HG02588 (cell line): ENCODE data around the gene ATP13A2.

Experiments
- ATAC-seq: cut with Tn5 transposase; IDR thresholded peaks from one replicate; pipeline ENCODE4 v1.9.1; 2021; ENCODE audit warnings: mild to moderate bottlenecking, moderate library complexity; ENCODE audit not compliant: unreplicated experiment

Gene ATP13A2

DNA sequence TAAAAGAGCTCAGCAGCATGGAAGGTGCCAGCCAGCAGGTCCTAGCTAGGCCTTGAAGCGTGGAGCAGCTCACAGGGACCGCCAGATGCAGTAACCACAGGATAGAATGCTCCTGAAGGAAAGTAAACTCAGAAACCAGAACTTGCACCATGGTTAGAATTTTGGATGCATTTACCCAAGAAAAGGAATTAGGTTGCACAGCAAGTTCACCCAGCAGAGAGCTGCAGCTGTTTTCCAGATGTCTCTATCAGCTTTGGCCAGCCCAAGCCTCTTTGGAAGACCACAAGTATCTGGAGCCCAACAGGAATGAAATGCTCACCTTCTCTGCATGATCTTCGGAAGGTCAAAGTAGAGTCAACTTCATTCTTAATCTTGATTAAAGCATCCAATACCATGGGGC lies 21.0 kb upstream of the ATP13A2 start:
- ATAC-seq: no peak

- no peak for ATAC-seq
These were observed 19.7 kb upstream of the ATP13A2 start for GRCh38 chr1:17031436-17031835.

GRCh38 chr1:17030206-17030605 lies 18.5 kb upstream of the ATP13A2 start:
- no peak for ATAC-seq

DNA sequence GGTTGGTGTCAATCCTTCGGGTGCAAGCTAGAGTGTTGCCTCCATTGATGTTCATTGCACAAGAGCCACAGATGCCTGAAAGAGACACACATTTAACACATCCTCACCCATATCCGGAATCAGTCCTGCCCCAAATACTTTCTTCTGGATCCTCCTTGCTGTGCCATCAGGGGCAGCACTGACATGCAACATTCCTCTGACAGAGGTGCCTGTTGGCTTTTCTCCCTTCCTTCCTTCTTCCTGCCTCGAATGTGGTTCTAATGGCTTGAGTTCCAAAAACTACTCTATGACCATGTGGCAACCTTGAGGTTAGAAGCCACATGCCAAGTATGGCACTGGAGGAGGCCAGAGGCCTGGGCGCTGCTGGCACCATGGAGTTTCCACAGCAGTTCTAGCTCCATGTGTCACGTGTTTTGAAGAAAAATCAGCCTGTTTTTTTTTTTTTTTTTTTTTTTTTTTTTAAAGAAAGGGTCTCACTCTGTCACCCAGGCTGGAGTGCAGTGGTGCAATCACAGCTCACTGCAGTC lies 17.0 kb upstream of the ATP13A2 start:
- no peak for ATAC-seq

- ATAC-seq: no peak
These were observed 16.2 kb upstream of the ATP13A2 start for GRCh38 chr1:17027900-17028299.

GRCh38 chr1:17027403-17027802 lies 15.7 kb upstream of the ATP13A2 start:
- ATAC-seq: no peak

GRCh38 chr1:17024721-17025120 lies 13.0 kb upstream of the ATP13A2 start:
- ATAC-seq: no peak

- no peak for ATAC-seq
These were observed 11.8 kb upstream of the ATP13A2 start for GRCh38 chr1:17023573-17023972.

DNA sequence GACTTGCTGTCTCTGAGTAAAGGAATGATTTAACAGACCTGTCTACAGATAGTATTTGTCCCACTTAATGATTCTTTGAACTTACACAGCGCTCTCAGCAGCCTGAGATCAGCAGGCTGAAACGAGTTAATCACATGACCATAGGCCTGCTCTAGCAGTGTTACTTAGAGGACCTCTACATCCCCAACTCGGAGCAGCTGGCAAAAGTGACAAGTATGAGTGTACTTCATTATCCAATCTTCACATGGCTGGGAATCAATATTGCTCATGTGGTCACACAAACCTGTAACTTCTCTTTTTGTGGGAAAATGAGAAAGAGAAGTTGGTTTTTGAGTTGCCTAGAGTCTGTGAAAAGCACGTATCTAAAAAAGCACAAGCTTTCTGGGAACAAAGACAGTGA lies 11.4 kb upstream of the ATP13A2 start:
- ATAC-seq: no peak

- no peak for ATAC-seq
These were observed 10.2 kb upstream of the ATP13A2 start for GRCh38 chr1:17021896-17022295.

GRCh38 chr1:17020502-17020901 lies 8.8 kb upstream of the ATP13A2 start:
- ATAC-seq: no peak

GRCh38 chr1:17018849-17019248 lies 7.1 kb upstream of the ATP13A2 start:
- no peak for ATAC-seq

GRCh38 chr1:17017435-17017834 lies 5.7 kb upstream of the ATP13A2 start:
- ATAC-seq: no peak

DNA sequence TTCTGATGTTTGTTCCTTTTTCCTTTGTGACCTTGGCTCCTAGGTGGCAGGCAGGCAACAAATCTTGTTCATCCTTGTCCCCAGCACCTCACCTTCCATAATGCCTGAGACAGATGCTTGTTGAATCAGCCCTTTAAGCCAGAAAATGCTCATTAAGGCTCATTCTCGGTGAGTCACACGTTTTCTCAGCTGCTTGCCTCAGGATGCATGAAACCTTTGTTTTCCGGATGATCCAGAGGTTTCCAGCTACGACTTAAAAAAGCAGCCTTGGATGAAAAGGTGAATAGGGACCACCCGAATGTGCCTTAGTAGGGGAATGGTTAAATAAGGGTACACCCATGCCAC lies 4.6 kb upstream of the ATP13A2 start:
- ATAC-seq: no peak

GRCh38 chr1:17014671-17015567 lies 3.2 kb upstream of the ATP13A2 start:
- ATAC-seq: no peak

DNA sequence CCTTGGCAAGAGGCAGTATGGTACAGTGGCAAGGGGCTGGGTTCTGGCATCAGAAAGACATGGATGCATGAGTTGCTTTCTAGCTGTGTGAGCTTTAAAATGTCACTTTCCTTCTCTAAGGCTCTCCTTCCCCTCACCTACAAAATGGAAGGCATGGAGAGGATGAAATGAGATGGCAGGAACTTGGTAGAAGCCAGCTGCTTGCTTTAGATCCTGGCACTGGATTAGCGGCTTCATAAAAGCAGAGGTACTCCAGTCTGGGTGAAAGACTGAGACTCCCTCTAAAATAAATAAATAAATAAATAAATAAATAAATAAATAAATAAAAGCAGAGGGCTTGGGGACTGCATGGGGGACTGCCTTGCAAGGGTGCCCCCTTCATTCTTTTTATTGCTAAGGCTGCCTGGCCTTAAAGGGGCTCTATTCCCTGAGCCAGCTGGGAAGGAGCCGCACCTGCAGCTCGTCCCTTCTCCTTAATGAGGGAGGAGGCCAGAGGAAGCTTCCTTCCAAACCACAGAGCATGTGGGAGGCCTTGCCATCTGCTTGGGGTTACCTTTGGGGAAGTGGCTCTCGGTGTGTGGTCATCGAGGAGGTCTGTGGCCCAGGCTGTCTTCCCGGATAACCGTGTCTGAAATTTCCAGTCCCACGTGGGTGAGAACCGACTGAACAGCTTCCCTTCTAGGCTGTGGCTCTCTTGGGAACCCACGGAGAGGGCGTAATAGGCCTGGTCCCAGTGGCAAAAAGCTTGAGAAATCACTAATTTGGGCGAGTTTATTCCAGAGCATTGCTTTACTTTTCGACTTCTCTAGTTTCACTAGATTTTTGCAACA lies 2.0 kb upstream of the ATP13A2 start:
- no peak for ATAC-seq

GRCh38 chr1:17012775-17013490 lies 1.2 kb upstream of the ATP13A2 start:
- ATAC-seq: no peak

- ATAC-seq: peak; percentile 5
These were observed 663 bp downstream of the ATP13A2 start for GRCh38 chr1:17011092-17011438.

DNA sequence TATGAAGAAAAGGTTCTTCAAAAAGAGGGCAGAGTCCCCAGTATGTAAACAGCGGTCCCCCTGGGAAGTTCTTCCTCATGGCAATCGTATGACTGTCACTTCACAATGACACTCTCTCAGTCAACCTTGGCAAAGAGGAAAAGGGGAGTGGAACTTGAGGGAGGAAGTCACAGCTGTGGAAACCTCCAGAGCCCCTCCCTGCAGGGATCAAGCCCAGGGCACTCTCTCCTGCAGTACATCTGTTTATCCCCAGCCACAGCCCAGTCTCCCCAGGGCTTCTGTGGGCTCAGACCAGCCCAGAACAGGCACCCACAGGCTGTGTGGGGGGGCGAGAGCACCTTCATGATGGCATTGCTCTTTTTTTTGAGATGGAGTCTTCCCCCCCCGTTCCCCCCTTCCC lies 2.0 kb downstream of the ATP13A2 start:
- no peak for ATAC-seq

GRCh38 chr1:17008208-17008855 lies 3.4 kb downstream of the ATP13A2 start:
- no peak for ATAC-seq

DNA sequence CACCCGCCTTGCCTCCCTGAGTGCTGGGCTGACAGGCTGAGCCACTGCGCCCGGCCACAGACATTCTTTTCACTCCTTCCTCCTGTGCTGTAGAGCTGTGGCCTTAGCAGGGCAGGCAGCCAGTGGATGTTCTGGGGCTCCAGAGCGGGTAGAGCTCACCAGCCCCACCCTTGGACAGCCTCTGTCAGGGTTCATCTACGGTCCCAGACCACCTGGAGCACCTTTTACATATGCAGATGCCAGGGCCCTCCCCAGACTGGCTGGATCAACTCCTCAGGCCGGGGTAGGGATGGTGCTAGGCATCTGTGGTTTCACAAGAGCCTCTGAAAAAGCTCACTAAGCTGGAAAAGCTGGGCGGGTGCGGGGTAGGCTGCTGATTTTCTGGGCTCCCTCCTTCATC lies 4.6 kb downstream of the ATP13A2 start:
- no peak for ATAC-seq
